HG02970 (cell line): ENCODE data around the gene PRDM11.

Experiments
- ATAC-seq: cut with Tn5 transposase; IDR thresholded peaks from one replicate; pipeline ENCODE4 v1.9.1; 2021; ENCODE audit warnings: mild to moderate bottlenecking, moderate library complexity, moderate number of reproducible peaks; ENCODE audit not compliant: unreplicated experiment, low FRiP score

PRDM11 gene

DNA sequence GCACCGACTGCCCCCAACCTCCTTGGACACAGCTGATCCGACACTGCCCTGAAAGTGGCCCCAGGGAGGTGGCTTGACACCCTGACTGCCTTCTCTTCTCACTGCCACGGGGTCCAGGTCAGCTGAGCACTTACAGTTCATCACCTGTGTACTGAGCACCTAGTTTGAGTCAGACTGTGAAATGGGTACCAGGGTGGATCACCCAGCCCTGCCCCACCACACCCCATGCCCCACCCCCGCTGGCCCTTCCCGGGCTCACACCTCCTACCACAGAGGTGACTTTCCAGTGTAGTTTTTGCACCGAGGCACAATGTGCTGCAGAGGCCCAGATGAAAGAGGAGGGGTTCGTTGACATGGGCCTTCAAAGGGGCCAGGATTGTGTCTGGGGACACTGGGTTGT lies 59.5 kb downstream of the PRDM11 start:
- ATAC-seq = no peak

DNA sequence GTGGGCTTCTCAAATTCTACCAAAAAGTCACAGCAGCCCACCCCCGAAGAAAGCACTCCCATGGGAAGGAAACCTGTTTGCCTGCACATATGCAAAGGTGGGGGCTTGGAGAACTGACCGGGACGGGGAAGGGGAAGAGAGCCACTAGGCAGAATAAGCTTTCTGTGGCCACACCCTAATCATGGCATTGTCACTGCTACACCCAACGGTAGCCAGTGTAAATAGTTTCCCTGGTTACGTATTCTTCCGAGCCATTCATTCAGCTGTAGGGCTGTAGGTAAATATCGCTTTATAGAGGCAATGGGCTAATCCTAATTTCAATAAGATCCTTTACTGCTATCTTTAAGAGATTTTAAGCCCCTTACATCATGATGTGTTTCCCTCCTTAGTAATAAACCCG lies 61.7 kb downstream of the PRDM11 start:
- ATAC-seq = no peak

DNA sequence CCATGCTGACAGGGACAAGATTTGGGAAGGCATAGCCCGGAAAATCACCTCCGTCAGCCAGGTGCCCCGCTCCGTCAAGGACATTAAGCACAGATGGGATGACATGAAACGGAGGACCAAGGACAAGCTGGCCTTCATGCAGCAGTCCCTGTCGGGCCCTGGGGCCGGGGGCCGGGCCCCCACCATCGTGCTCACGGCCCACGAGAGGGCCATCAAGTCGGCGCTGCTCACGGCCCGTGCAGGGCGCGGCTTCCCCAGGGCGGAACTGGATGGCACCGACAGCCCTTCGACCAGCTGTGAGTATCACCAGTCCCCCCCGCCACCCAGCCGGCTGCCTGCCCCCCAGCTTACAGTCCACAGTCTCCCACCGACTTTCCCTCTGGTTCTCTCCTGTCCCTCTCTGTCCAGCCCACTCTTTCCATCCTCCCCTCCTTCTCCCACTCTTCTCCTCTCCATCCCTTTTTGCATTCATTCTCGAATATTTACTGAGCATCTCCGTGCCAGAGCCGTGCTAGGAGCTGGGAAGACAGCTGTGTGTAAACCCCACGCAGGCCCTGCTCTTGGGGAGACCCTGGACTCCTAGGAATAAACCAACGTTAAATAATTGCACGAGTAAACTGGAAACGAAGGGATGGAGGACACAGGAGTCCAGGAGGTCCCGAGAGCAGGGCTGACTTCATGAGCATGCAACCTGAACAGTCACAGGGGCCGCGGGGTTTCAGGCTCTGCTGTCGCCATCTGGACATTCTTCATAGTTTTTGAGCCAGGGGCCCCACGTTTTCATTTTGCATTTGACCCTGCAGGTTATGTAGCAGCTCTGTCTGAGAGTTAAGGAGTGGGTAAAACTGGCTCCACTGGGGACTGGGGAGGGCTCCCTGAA lies 62.8 kb downstream of the PRDM11 start:
- no peak for ATAC-seq

GRCh38 chr11:45209891-45210699 lies 63.7 kb downstream of the PRDM11 start:
- ATAC-seq = no peak

DNA sequence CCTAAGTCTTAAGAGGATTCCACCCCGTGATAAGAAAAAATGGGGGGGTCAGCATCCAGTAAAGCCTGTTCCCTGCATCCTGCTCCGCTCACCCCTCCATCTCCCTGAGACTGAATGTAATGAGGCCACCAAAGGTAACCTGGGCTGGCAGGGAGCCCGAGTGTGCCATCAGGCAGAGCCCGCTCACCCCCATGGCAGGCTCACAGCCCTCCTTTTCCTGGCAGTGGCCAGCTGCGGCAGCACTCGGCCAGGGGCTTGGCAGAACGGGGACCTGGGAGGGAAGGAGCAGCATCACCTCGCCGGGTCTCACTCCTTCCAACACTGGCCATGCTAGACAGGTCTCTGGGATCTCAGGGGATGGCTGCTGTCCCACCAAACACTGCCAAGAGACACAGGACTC lies 64.4 kb downstream of the PRDM11 start:
- no peak for ATAC-seq

- ATAC-seq = no peak
Measured at GRCh38 chr11:45211732-45212131, 65.3 kb downstream of the PRDM11 start.

- ATAC-seq = no peak
Measured at GRCh38 chr11:45212566-45213315, 66.3 kb downstream of the PRDM11 start.

GRCh38 chr11:45213316-45213665 lies 66.9 kb downstream of the PRDM11 start:
- no peak for ATAC-seq

GRCh38 chr11:45213717-45214116 lies 67.3 kb downstream of the PRDM11 start:
- ATAC-seq = no peak

- no peak for ATAC-seq
Measured at GRCh38 chr11:45215098-45215865, 68.8 kb downstream of the PRDM11 start.

- ATAC-seq = no peak
Measured at GRCh38 chr11:45216031-45216430, 69.6 kb downstream of the PRDM11 start.

DNA sequence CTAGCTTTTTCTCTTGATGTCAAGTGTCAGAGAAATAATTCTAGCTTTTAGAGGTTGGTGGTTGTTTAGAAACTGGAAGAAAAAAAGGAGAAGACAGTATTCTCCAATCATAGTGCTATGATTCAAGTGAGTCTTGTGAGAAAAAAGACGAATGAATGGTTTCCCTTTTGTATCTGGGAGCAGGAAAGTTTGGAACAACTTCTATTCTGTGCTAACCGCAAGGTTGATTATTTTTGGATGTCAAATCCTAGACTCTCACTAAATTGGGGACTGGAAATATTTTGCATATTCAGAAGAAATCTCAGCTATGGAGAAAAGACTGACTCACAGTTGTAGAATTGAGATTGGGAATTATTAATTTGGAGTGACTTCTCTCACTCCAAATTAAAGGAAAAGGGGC lies 70.5 kb downstream of the PRDM11 start:
- ATAC-seq = no peak

GRCh38 chr11:45217991-45218390 lies 71.6 kb downstream of the PRDM11 start:
- no peak for ATAC-seq

- ATAC-seq = no peak
Measured at GRCh38 chr11:45218705-45219104, 72.3 kb downstream of the PRDM11 start.

DNA sequence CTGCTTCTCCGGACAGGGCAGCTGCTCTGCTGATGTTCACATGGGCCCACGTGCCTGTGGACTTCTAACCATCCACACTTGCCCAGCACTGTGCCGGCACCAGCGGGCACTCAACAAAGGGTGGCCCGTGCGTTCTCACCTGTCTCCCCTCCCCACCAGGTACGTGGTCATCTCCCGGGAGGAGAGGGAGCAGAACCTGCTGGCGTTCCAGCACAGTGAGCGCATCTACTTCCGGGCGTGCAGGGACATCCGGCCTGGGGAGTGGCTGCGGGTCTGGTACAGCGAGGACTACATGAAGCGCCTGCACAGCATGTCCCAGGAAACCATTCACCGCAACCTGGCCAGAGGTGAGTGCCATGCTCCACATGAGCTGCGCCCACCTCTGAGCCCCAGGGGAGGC lies 73.0 kb downstream of the PRDM11 start:
- ATAC-seq = no peak

DNA sequence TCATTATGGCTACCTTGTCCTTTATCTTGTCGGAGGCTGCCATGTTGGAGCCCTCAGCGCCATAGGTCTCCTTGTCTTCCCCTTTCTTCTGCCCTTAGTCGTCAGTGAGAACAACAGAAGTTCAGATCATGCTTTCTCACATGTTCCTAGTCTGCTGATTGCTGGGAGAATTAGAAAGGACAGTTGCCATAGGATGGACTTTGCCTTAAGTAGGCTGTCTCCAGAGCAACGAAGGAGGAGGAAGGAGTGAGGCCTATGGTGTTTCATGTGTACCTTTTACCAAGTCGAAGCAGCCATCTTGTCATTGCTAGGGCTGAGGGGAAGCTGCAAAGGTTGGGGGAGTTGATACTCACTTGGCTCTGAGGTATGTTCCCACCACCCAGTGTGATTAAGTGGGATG lies 77.1 kb downstream of the PRDM11 start:
- ATAC-seq = no peak

DNA sequence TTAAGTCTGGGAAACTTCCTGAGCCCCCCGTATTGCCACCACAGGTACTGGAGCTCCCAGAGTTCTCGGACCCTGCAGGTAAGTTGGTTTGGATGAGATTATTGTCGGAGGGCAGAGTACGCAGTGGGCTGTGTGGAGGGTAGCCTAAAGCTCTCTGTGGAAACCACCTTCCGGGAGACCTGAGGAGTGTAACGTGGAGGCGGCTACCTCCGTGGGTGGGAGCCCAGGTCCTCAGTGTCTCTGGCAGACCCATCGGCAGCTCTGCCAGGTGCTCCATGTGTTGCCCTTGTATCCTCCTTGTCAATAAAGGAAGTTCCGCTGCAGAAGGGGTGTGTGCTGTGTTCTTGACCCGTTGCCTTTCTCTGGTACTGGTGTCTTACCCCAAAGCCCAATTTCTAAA lies 78.3 kb downstream of the PRDM11 start:
- ATAC-seq = no peak

DNA sequence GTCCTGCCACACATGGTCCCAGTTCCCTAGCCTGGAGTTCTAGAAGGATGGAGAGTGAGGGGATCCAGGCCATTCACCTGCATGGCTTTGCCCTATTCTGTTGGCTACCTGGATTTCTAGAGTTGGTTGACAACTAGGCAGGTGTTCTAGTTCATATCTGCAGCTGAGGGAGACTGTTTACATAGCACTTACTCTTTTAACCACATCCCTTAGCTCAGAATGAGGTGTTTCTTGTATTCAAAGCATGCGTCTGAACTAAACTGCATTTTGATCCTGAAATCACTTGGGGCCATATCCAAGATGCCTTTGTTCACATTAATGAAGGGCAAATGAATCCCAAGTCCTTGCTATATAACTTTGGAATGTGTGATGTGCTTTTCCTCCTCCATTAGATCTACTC lies 78.8 kb downstream of the PRDM11 start:
- no peak for ATAC-seq

GRCh38 chr11:45225961-45226871 lies 79.8 kb downstream of the PRDM11 start:
- ATAC-seq = no peak
